GM19452 (cell line): Measurements from ENCODE around the gene KCND3.
"Not testable (repeated sequence)": the region's sequence is repeated elsewhere in the genome, so short reads cannot be mapped to it uniquely, and the experiment has no call there.

ENCODE experiments used
- ATAC-seq: cut with Tn5 transposase; IDR thresholded peaks from one replicate; pipeline ENCODE4 v1.9.1; 2021; ENCODE audit not compliant: unreplicated experiment

The KCND3 gene

GRCh38 chr1:111818546-111818945, 170.9 kb downstream of the KCND3 start:
- ATAC-seq: no peak

- no peak for ATAC-seq
Measured at GRCh38 chr1:111818081-111818480, 171.4 kb downstream of the KCND3 start.

GRCh38 chr1:111814642-111815041, 174.8 kb downstream of the KCND3 start:
- ATAC-seq: no peak

- no peak for ATAC-seq
Measured at GRCh38 chr1:111814305-111814628, 175.2 kb downstream of the KCND3 start.

- no peak for ATAC-seq
Measured at GRCh38 chr1:111813440-111814304, 175.8 kb downstream of the KCND3 start.

- ATAC-seq: no peak
Measured at GRCh38 chr1:111812306-111812705, 177.2 kb downstream of the KCND3 start.

- no peak for ATAC-seq
Measured at GRCh38 chr1:111811891-111812290, 177.6 kb downstream of the KCND3 start.

GRCh38 chr1:111805251-111805650, 184.2 kb downstream of the KCND3 start:
- no peak for ATAC-seq

GRCh38 chr1:111804776-111805175, 184.7 kb downstream of the KCND3 start:
- ATAC-seq: no peak

- no peak for ATAC-seq
Measured at GRCh38 chr1:111803951-111804350, 185.5 kb downstream of the KCND3 start.

- ATAC-seq: no peak
Measured at GRCh38 chr1:111802984-111803383, 186.5 kb downstream of the KCND3 start.

GRCh38 chr1:111802110-111802509, 187.4 kb downstream of the KCND3 start:
- ATAC-seq: no peak

GRCh38 chr1:111801071-111801850, 188.2 kb downstream of the KCND3 start:
- no peak for ATAC-seq

GRCh38 chr1:111799722-111800121, 189.7 kb downstream of the KCND3 start:
- ATAC-seq: not testable (repeated sequence)

- no peak for ATAC-seq
Measured at GRCh38 chr1:111798580-111798979, 190.9 kb downstream of the KCND3 start.

GRCh38 chr1:111795401-111795800, 194.1 kb downstream of the KCND3 start:
- no peak for ATAC-seq

- no peak for ATAC-seq
Measured at GRCh38 chr1:111793923-111794322, 195.5 kb downstream of the KCND3 start.

GRCh38 chr1:111792249-111792648, 197.2 kb downstream of the KCND3 start:
- ATAC-seq: no peak

- ATAC-seq: no peak
Measured at GRCh38 chr1:111791776-111792175, 197.7 kb downstream of the KCND3 start.

GRCh38 chr1:111789666-111790316, 199.7 kb downstream of the KCND3 start:
- no peak for ATAC-seq

- ATAC-seq: no peak
Measured at GRCh38 chr1:111789142-111789541, 200.3 kb downstream of the KCND3 start.
